Measurements from ENCODE around the gene SEMA4G.
A peak's percentile ranks its signal among the peaks of the same experiment; 100 is the strongest.

SEMA4G gene

DNA sequence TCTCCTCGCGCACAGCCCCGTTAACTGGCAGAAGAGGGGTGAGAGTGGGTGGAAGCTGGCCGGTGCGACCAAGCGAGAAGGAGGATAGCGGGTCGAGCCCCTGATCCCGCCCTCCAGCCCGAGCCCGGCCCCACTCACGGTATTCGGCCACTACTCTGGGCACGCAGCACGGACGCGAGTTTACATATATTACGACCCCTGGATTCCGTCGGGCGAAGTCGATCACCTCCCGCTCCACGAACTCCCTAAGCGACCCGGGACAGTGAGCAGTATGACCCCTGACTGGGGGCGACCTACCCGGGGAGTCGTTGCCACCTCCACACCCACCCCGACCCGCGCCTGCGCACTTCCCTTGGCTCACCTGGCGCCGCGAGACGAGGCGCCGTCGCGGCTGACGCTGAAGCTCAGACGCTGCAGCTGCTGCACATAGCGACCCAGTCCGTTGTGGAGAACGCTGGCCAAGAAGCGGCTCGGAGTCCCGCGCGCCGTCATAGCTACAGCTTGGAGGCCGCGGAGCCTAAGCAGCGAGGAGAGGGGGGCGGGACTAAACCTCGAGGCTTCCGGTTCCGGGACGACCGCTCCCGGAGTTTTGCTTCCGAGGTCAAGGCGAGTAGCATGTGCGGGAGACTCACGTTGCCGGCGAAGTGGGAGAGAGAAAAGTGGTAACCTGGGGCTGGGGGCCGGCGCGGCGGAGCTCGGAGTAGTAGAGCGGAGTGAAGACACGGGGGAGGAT, 17.8 kb downstream of the SEMA4G start, which contains the start of the genes MRPL43 and TWNK:
Gene MRPL43, minus strand, starts transcription at position 546 of the 733 bp plus-strand sequence. Its CDS starts 54 bp downstream, at position 492.
Gene TWNK, plus strand, starts transcription at position 592 of the 733 bp plus-strand sequence. CDS start 668 bp downstream, outside the sequence.
- DNase-seq (ENCODE audit: low read depth) = peak; percentile 78

DNA sequence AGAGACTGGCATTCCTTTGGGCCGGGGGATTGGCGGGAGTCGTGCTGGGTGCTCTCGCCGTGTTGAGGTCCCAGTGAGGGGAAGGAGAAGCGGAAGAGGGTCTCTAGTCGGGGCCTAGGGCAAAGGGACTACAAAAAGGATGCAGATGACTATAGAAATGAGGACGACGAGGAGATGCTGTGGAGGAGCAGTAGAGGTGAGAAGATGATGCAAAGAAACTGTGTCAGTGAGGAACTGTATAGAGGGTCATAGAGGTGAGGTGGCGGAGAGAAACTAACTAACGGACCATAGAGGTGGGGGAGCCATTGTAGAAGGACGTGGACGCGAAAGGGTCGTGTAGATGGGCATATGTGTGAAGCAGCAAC, 18.4 kb downstream of the SEMA4G start:
- no peak for DNase-seq (ENCODE audit: low read depth)

DNA sequence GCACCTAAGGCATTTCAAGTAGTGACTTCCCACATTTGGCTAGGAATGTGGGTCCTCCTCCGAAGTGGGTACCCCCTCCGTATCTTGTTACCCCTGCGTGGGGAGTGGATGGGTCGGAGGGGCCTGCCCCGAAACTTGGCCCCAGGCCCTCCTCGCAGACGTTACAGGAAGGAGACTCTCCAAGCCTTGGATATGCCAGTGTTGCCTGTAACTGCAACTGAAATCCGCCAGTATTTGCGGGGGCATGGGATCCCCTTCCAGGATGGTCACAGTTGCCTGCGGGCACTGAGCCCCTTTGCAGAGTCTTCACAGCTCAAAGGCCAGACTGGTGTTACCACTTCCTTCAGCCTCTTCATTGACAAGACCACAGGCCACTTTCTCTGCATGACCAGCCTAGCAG, 18.9 kb downstream of the SEMA4G start:
- DNase-seq (ENCODE audit: low read depth) = no peak

DNA sequence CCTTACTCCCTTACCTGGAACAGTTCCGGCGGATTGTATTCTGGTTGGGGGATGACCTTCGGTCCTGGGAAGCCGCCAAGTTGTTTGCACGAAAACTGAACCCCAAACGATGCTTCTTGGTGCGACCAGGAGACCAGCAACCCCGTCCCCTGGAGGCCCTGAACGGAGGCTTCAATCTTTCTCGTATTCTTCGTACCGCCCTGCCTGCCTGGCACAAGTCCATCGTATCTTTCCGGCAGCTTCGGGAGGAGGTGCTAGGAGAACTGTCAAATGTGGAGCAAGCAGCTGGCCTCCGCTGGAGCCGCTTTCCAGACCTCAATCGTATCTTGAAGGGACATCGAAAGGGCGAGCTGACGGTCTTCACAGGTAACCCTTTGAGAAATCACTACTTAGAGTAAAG, 19.8 kb downstream of the SEMA4G start:
- no peak for DNase-seq (ENCODE audit: low read depth)

DNA sequence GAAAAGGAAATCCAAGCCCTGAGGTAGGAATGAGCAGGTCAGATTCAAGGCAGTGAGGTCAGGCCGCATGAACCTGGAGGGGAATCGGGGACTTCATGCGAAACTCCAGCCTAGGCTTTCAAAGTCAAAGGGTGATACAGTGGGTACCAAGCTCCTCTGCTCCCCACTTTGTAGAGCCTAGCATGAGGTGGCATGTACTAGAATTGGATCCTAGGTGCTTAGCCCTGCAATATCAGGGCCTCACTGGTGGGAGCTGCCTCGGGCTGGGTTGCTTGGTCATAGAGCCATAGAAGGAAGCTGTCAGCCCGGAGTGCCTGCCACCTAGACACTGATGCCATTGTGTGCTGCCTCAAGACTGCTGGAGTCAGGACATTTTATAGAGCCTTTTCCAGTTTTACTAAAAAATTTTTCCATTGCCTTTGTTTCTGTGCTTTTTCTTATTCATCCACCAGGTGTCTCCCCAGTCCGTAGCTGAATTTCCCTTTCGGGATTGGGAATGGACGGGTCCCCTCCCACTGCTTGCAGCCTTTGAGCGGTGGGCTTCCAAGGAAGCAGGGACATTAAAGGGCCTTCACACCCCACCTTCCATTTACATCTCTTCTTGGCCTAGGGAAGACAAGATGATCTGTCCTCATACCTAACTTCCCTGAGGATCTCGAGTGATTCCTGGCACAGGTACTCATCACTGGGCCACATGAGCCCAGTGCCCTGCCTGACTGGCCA, 24.8 kb downstream of the SEMA4G start:
- DNase-seq (ENCODE audit: low read depth) = peak; percentile 61

DNA sequence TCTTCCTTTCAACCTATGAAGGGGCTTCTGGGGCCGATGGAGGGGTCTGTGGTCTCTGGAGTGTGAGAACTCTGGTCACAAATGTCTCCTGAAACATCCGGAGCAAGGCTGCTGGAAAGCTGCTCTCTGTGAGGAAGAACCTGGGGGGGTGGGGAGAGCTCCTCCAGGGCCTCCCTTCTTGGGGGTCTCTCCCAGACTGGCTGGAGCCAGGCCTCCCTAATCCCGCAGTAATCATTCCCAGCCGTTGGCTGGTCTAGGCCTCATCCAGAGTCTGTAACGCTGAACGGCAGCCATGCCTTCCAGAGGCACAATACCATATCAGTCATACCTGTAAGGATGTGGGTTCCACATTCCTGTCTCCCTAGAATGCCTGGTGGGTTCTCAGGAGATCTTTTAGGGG, 25.9 kb downstream of the SEMA4G start:
- DNase-seq (ENCODE audit: low read depth) = no peak

DNA sequence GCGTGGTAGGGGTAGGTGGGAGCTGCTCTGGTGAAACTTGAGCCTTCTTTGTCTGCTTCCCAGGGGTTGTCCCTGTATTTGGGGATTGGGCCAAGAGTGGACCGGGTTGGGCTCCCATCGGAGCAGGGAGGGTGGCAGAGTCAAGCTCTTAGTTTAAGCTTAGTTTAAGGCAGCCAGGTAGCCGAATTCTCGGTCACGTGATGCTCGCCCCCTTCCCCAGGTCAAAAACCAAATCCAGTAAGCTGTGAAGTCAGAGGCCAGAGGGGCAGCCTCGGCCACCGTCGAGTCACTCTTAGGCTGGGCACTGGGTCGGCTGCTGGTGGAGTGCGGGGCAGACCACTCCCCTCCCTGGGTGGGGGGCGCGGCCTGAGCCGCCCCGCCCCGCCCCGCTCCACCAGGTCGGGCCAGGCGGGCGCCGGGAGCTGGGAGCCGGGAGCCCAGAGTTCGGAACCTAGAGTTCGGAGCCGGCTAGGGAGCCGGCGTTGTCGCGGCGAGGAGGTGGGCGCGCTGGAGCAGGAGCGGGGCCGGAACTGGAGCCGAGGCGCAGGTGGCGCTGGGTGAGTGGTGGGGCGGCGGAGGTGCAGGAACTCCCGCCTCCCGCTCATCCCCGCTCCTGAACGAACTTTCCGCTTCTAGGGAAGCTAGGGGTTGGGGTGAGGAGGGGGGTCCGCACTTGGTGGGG, 27.5 kb downstream of the SEMA4G start:
- peak; percentile 23 for DNase-seq (ENCODE audit: low read depth)

DNA sequence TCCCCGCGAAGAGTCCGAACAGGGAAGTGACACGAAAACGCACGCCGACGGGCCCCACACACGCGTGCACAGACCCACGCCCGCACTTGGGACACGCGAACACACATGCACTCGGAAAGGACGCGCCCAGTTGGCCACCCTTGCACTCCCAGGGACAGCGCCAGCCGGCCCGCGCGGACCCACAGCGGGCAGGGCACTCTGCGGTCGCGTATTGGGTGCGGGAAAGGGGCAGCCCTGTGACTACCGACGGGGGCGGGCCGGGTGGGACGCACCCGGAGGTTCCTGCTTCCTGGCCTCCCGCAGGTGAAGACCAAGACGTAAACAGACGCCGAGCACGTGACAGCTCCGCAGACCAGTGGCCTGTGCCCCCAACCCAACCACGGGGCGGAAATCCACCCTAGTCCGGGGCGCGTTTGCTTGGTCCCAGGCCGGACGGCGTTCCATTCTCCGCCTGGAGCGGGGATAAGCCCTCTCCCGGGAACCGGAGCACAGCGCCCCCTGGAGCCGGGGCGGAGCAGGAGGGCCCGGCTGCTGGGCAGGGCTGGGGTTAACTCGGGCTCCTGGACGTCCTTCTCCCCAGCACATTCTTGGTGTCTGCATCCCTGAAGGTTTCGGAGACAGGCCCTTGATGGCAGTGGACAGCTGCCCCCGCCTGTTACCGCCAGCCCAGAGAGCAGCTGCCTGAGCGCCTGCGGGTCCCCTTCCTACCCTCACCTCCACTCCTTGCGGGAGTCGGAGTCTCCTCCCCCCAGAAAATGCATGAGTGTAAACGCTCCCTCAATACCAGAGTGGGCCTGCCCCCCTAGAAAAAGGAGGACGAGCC, 28.3 kb downstream of the SEMA4G start:
- peak; percentile 84 for DNase-seq (ENCODE audit: low read depth)

DNA sequence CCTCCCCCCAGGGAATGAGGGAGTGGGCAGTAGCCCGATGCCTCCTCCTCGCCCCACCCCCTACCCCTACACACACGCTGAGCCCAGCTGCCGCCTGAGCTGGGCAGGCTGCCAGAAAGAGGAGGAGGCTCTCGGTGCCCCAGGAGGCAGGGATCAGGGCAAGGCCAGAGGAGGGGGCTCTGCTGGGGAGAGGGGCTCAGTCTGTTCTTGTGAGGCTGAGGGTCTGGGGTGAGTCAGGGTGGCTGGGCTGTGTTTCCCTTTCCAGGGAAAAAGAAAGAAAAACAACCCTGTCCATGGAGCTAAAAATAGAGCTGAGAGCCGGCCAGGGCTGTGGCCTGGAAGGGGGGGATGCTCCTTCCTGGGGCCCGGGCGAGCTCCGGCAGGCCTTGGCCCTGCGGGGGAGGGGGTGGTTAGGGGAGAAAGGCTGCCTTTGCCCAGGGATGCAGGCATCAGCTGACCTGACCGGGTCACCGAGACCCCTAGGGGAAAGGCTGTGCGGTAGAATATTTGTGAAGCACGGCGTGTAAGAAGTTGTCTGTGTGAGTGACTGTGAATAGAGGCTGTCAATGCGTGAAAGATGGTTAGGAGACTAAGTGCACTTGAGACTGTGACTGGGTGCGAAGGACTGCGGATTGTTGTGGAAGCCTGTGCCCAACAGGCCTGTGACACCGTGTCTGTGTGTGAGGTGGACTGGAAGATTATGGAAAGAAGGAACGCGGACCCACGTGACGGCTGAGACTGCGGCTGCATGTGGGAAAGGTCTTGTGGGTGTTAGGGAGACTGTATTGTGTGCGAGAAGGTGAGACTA, 29.1 kb downstream of the SEMA4G start:
- DNase-seq (ENCODE audit: low read depth) = peak; percentile 91

DNA sequence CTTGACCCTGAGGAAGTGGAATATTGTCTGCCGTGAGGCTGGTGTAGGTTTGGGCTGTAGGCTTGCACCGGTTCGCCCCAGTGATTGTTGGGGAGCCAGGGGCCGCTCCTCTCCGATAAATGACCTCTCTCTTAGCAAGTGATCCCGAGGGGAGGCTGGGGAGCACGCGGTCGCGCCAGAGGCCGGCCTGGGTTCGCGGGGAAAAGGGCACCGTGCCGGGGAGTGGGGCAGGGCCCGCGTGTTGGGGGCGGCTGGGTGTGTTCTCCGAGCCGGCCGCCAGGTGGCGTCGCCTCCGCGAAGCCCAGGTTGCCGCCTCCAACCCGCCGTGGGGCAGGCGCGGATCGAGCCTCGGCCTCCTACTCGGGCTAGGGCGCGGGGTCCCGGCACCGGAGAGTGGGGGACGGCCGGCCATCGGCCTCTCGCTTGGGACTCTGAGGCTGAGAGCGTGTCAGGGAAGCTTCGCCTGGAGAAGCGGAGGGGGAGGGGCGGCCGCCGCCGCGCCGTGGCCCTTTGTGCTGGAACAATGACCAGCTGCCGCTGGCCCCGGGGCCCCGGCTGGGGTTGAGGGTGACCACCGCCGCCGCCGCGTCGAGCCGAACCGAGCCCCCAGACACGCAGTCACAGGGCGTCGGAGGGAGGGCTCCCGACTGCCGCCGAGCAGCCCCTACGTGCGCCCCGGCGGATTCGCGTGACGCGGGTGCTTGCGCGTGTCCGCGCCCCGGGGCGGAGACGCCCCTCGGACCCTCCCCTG, 29.9 kb downstream of the SEMA4G start:
- DNase-seq (ENCODE audit: low read depth) = peak; percentile 77

DNA sequence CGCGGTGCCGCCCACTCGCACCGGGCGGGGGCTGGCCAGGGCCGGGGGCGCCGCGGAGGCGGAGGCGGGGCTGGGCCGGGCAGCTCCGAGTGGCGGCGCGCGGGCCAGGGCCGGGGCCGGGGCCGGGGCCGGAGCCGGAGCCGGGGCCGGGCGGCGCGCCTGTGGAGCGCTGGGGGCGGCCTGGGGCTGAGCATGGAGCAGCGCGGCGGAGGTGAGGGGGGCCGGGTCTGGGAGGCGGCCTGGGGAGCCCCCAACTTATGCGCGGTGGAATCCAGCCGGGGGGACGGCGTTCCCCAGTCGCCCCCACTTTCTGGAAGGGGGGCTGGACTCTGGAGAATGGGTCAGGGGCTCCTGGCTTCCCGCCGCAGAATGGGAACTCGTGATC, 30.4 kb downstream of the SEMA4G start, which contains the start of gene LZTS2:
Gene LZTS2, plus strand, starts transcription at position 67 of the 385 bp plus-strand sequence. CDS start 2,731 bp downstream, outside the sequence.
- no peak for DNase-seq (ENCODE audit: low read depth)

DNA sequence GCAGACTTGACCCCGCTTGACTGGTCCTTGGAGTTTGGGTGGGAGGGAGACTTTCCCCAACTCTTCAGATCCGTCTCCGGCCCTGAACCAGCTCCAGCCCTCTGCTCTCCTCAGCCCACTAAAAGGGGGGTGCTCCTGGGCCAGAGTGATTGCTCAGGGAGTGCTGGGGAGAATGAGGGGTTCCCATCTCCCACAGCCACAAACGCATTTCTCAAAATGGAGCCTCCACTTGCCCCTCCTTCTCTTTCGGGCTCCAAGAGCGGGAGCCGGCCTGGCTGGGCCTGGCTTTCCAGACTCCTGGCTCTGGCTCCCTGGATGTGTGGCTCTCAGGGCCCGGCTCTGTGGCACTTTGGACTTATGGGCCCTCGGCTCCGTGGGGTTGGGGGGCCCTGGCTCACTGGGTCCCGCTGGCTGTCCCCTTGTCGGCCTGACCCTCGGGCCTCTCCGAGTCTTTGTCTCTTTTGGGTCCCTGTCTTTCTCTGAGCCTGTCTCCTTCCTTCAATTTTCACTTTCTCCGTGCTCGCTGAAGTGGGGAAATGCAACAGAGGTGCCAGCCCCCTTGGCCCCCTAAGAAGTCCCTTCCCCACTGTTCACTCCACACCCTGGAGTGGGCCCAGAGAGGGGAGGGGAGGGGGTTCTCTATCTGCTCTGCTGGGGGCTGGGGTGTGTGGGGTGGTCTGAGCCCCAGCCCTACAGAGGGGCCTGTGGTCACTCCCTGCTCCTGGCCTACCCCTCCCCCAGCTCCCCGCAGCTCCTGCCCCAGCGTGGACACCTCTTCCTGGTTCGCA, 31.0 kb downstream of the SEMA4G start:
- DNase-seq (ENCODE audit: low read depth) = peak; percentile 41

DNA sequence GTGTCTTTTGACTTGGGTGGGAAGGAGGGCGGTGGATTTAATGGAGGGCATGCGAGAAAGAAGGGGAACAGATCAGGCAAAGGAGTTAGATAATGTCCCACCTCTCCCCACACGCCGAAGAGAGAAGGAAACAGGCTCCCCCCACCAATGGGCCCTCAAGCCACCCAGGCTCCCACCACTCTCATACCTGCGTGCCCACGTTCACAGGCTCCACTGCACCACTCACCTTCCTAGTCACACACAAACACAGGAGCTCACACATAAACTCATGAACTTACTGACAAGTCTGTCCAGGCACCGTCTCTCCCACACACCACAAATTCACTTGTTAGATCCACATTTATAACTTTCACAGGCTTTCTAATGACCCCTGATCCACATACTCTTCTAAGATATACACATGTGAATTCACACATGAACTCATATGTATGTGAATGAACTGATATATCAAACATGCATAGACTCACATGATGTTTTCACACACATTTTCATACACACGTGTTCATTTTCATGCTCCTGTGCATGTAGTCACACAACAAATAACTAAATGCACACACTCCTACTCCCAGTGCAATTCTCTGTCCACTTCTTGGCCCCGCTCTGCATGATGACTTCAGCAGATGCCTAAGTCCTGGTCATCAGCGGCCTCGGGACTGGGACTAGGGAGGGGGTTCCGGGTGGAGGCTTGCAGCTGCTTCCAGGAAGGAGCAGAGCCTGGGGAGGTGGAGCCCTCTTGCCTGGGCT, 31.8 kb downstream of the SEMA4G start:
- DNase-seq (ENCODE audit: low read depth) = peak; percentile 93

DNA sequence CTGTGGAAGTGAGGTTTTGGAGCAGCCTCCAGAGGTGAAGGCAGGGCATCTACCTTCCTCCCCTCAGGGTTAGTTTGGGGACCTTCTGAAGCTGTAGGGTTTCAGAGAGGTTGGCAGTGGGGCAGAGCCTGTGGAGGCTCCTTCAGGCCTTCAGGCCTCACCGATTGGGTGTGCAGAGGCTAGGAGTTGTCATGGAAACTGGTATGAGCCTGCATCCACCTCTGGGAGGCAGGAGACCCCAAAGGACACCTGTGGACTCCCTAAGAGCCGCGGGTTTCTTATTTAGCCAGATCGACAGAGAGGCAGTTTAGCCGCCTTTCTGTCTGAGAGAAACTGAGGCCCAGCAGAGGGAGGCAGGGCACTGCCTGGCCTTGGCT, 32.3 kb downstream of the SEMA4G start:
- no peak for DNase-seq (ENCODE audit: low read depth)

DNA sequence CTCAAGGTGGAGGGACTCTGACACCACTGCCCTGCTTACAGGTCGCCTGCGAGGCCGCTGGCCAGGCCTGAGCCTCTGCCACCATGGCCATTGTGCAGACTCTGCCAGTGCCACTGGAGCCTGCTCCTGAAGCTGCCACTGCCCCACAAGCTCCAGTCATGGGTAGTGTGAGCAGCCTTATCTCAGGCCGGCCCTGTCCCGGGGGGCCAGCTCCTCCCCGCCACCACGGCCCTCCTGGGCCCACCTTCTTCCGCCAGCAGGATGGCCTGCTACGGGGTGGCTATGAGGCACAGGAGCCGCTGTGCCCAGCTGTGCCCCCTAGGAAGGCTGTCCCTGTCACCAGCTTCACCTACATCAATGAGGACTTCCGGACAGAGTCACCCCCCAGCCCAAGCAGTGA, 33.2 kb downstream of the SEMA4G start:
- DNase-seq (ENCODE audit: low read depth) = no peak

DNA sequence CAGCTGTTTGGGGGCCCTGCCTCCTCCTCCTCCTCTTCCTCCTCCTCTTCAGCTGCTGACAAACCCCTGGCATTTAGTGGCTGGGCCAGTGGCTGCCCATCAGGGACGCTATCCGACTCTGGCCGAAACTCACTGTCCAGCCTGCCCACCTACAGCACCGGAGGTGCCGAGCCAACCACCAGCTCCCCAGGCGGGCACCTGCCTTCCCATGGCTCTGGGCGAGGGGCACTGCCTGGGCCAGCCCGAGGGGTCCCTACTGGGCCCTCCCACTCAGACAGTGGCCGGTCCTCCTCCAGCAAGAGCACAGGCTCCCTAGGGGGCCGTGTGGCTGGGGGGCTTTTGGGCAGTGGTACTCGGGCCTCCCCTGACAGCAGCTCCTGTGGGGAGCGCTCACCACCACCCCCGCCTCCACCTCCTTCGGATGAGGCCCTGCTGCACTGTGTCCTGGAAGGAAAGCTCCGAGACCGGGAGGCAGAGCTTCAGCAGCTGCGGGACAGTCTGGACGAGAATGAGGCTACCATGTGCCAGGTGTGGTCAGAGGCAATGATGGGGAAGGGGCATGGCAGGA, 34.4 kb downstream of the SEMA4G start:
- DNase-seq (ENCODE audit: low read depth) = no peak

DNA sequence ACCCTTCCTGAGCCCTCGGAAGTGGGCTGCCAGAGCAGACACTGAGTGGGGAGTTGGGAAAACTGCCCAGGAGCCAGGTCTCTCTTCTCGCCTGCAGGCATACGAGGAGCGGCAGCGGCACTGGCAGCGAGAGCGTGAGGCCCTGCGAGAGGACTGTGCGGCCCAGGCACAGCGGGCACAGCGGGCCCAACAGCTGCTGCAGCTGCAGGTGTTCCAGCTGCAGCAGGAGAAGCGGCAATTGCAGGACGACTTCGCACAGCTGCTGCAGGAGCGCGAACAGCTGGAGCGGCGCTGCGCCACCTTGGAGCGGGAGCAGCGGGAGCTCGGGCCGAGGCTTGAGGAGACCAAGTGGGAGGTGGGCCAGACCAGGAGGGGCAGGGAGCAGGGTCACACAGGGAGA, 36.1 kb downstream of the SEMA4G start:
- DNase-seq (ENCODE audit: low read depth) = no peak

DNA sequence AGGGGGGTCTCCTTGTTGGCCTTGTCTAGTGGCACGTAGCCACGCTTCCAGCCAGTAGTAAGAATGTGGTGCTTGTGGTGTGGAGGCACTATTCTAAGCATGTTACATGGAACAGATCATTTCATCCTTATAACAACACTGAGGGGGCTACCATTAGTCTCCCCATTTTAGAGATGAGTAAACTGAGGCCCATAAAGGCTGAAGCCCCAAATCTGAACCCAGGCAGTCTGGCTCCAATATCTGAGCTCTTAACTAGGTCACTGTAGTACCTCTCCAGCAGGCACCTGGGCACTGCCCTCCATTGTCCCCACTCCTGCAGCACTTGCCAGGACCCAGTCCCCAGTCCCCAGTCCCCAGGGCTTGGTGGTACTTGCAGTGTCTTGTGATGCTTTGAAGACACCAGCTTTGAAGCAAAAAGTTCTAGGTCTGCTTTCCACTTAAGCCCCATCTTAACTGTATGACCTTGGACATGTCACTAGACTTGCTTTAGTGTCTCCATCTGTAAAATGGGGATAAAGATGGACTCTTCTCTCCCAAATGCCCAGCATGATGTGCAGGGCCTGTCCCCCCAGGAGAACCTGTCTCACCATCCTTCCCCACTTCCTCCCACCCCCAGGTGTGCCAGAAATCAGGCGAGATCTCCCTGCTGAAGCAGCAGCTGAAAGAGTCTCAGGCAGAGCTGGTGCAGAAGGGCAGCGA, 36.7 kb downstream of the SEMA4G start:
- no peak for DNase-seq (ENCODE audit: low read depth)

All from EH (cell line).